COLO829 (cell line): Measurements from ENCODE around the gene SLC10A1.
A peak's percentile ranks its signal among the peaks of the same experiment; 100 is the strongest.
"Not testable (repeated sequence)": the region's sequence is repeated elsewhere in the genome, so short reads cannot be mapped to it uniquely, and the experiment has no call there.

Experiments
- DNase-seq: peaks from one replicate; pipeline ENCODE4 v3.0.0; 2012; ENCODE audit warnings: low spot score

SLC10A1 gene

DNA sequence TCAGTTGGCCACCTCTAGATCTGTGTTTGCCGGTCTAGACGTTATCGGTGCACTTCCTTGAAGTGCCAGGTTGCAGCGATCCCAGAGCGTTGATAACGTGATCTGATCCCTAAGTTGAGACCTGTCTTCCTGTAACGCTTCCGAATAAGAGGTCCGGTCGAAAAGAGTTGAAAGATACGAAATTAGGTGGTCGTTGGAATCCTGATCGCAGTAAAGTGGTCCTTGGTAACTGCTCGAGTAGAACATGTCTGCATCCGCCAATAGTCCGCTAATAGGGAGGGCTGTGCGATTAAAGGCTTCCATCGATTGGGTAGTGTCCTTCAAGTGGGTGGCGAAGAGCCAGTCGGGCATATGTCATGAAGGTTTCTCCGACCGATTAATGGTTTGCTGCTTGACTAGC is 27.4 kb downstream of the SLC10A1 start:
- DNase-seq = no peak

DNA sequence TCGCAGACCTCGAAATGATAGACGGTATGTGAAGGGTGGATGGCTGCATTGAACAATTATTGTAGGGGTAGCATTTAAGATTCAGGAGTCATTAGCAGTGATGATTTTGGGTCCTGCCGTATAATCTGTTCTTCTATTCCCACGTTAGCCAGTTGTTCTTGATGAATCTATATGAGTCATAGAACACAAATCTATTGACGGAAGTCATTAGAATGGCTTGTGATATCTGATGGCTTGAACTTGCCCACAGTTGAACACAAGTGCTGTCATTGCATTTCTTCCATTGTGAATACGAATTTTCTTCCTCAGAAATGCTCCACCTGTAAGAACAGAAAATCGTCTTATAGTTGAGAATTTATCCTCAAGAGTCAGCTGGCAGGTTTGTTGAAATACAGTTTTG is 28.2 kb downstream of the SLC10A1 start:
- no peak for DNase-seq

DNA sequence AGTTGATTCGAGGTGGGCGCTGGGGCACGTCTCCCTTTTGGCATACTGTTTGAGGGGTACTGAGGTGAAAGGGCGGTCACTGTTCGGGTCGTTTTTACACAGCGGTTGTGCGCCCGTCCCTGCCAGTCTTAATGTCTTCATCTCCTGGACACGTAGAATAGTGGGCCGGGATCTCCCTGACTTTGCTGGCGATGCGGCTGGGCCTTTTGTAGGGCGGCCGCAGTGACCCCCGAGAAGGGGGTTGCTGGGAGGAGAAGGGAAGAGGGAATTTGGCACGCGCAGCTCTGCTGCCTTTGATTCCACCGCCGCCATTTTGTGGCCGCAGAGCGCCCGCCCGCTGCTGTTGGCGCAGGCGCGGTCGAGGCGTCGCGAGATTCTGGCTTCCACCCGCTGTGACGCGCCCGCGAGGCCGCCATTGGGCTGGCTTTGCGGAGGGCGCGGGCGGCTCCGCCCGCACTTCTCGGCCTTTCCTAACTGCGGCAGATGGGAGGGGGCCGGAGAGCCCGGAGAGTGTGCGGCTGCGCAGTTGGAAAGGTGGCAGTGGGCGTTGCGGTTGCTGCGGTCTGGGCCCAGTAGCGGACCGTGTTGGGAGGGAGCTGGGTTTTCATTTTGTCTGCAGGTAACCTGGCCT is 29.6 kb downstream of the SLC10A1 start:
- DNase-seq = peak; percentile 92

DNA sequence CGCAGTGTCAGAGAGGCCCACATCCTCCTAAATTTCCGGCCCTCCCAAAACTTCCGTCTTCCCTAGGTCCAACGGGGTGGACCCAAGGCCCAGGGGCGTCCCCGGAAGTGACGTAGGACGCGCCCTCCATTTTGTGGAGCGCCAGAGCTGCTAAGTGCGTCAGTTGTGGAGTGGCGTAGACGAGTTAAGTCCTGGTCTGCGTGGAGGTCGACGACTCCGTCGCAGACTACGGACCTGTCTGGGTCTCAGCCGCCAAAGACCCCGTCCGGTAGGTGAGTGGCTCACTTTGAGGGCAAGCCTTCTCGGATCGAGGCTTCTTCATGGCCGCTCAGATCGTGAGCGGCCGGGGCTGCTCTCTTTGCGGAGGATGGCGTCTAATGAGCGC is 30.1 kb downstream of the SLC10A1 start, which contains the start of gene SRSF5:
TSS of gene SRSF5 (plus strand) at position 159 of the 385 bp plus-strand sequence. CDS start 1,015 bp downstream, outside the sequence.
- DNase-seq = peak; percentile 86

DNA sequence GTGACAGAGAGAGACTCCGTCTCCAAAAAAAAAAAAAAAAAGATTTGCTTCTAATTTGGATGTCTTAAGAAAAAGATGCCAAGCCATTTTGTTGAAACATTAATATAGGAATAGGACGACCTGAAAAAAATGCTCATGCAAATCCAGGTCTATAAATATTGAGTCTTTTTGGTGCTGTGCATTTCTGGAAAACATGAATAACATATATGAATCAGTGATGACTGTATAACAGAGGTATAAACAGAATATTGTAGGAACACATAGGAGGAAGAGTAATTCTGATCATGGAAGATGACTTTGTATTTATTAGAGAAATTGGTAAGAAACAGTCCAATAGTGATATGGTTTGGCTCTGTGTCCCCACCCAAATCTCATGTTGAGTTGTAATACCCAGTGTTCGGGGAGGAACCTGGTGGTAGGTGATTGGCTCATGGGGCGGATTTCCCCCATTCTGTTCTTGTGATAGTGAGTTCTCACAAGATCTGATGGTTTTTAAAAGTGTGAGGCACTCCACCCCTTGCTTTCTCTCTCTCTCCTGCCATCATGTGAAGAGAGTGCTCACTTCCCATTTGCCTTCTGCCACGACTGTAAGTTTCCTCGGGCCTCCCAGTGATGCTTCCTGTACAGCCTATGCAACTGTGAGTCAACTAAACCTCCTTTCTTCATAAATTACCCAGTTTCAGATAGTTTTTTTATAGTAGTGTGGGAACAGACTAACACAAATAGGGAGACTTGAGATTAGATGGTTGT is 33.1 kb downstream of the SLC10A1 start:
- DNase-seq = no peak

DNA sequence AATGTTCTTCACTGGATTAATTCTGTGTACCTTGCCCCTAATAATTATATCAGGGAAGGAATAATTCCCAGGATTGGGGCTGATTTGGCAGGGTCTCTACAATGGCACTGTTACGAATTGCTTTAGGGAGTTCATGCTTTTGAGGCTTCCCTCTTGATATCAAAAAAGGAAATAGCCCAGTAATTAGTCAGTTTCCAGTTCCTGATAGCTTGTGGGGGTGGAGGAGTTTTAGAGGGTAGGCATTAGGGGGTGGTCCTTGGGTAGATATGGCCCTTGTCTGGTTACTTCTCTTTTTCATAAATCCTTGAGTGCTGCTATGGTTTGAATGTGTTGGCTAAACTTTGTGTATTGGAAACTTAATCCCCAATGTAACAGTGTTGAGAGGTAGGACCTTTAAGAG is 36.2 kb downstream of the SLC10A1 start:
- no peak for DNase-seq

DNA sequence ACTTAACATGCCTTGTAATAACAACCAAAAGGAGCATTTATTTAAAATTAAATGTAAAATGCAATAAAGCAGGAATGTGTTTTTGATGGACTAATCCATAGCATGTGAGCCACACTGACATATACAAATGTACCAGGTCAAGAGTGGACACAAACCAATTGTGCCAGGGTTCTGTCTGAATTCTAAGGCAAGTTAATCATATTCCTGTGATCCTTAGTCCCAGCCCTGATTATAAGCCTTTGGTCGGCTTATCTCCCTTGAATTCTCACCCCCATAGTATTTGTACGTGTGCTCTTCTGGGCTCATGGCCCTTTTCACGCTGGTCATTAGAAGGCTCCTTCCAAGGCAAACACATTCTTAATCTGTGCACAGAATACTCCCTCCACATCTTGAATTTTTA is 40.7 kb downstream of the SLC10A1 start:
- DNase-seq = no peak

DNA sequence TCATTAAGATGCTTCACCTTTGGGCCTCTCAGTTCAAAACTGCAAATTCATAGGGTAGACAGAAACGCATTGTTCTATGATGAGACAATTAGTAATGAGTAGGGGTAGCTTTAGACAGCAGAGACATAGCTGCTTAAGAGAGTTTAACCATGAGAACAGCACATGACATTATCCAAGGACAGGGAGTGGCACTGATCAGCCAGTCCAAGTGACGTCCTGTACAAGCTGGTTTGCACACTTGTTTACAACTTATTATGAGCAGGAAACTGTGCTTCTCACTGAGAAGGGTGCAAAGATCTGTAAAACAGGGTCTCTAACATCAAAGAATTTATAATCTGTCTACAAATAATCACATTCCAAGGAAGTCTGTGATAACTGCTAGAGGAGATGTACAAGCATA is 41.3 kb downstream of the SLC10A1 start:
- no peak for DNase-seq

DNA sequence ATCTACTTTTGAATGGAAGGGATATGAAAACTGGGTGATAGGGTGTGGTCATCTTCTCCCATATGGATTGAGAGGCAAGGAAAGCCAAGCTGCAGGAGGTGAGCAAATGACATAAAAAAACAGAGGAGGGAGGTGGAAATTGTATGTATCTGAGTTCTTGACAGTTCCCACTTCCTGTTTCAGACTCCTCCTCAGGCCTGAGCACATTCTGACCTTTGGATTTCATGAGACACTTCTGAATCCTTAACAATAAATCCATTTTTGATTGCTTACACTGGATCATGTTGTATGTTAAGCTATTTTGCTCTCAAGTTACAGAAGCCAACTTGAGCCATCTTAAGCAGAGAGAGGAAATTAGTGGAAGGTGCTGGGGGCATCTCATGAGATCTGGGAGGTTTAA is 41.7 kb downstream of the SLC10A1 start:
- DNase-seq = no peak

DNA sequence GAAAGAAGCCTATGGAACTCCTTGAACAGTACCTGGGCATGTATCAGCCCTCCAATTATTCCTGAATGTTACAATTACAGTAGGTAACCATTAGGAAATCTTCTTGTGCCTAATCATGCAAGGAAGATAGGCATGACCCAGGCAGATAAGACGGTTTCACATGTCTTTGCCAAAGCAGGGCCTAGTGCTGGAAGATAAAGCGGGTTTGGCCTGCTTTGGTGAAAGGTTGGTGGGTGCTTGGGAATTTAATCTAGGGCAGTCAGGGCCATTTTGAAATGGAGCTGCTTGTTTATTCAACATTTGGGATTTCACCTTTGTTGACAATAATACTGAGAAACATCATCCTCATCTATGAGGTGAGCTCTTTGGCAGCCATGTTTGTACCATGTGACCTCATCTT is 42.6 kb downstream of the SLC10A1 start:
- no peak for DNase-seq

DNA sequence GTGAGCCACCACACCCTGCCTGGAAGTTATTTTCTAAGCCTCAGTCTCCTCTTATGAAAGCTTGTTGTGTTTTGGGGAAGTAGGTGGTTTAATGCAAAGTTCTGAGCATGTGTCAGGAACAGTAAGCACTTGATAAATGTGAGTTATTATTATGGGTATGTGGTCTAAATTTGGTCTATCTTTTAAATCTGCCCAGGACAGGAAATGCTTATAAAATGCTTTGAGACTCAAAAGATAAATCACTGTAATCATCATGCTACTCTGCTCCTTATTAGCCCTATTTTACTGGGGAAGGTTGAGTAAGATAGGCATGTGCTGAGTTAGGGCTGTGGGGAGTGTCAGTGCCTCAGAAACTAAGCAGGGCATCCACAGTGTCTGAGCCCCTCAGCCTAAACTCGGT is 43.2 kb downstream of the SLC10A1 start:
- no peak for DNase-seq

DNA sequence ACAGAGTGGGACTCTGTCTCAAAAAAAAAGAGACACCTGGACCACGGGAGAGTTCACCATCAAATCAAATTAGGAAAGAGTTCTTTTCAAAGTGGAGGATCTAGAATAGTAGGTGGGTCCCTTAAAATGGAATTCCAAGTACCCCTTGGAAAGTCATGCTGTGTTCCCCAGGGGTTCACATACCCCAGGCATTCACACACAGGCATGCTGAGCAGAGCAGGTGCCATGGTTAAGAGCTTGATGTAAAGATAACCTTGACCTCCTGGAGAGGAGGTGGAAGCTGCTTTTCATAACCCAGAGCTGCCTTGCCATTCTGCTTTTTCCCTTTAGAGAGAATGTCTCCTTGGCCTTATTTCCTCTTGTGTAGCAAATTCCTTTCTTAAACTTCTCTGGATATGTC is 44.3 kb downstream of the SLC10A1 start:
- DNase-seq = no peak

DNA sequence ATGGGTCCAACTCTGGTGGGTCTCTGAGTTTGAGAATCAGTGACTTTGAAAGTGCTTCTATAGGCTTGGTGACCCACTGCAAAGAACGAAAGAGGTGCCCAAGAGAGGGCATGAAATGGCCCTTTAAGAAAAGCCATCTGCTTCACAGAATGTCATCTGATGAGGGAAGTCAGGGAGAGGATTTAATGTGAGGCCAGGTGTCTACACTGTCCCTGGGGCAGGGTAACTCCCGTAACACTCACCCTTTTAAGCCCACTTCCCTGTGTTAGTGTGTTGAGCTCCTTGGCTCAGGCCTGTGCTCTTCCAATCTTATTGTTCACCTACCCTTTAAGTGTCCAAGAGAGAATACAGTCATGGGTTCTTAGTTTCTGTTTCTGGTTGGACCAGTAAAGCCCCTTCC is 46.5 kb downstream of the SLC10A1 start:
- no peak for DNase-seq

DNA sequence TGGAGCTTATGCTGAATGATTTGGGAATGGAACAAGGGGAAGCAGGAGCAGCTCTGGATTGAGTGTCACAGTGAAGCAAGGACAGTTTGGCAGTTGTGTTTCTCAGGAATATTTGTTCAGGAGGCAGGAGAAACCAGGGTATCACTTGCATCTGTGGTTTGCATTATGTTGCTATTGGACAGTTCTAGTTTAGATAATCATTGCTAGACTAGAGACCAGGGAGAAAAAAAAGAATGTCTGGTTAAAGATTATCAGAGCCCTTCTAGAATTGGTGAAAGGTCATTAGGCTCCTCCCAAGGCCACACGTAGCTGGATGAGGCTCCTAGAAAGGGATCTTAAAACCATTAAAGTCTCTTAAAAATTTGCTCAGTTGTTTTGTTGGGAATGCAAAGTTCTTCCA is 47.1 kb downstream of the SLC10A1 start:
- no peak for DNase-seq

DNA sequence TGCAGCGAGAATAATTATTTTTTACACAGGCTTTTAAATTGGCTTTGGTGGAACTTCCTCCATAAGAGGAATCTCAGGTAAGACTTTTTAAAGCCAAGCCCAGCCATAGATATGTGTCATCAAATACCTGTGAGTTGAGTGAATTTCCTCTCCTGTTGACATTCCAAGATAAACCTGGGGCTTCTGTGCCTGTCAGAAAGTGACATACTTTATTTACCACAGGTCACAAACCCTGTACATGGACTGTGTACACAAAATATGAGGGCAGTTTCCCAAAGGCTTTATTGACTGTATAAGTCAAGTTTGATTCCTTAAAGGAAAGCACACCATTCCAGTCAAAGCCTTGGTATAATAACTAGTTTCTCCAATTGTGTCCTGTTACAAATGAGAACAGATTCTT is 56.0 kb downstream of the SLC10A1 start:
- DNase-seq = no peak

DNA sequence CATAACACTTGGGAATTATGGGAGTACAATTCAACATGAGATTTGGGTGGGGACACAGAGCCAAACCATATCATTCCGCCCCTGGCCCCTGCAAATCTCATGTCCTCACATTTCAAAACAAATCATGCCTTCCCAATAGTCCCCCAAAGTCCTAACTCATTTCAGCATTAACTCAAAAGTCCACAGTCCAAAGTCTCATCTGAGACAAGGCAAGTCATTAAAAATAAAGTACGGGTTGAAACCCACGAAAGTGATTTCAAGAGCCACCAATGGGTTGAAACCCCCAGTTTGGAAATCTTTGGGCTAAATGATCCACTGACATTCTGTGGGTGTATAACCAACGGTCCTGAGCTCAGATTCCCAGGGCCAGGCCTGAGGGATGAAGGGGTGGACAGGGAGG is 60.6 kb downstream of the SLC10A1 start:
- not testable (repeated sequence) for DNase-seq

DNA sequence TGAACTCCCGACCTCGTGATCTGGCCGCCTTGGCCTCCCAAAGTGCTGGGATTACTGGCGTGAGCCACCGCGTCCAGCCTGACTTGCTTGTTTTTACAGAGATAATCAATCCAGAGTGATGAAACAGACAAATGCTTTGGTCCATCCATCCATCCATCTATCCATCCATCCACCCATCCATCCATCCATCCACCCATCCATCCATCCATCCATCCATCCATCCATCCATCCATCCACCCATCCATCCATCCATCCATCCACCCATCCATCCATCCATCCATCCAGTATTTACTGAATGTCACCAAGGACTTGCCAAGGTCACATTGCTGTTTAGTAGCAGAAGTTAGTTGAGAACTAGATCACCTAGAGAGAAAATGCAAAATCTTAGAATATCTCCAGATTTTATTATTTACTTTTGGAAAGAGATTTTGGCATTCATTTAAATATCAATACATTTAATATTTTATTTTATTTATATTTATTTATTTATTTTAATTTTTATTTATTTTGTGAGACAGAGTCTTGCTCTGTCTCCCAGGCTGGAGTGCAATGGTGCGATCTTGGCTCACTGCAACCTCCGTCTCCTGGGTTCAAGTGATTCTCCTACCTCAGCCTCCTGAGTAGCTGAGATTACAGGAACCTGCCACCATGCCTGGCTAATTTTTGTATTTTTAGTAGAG is 65.0 kb downstream of the SLC10A1 start:
- not testable (repeated sequence) for DNase-seq

DNA sequence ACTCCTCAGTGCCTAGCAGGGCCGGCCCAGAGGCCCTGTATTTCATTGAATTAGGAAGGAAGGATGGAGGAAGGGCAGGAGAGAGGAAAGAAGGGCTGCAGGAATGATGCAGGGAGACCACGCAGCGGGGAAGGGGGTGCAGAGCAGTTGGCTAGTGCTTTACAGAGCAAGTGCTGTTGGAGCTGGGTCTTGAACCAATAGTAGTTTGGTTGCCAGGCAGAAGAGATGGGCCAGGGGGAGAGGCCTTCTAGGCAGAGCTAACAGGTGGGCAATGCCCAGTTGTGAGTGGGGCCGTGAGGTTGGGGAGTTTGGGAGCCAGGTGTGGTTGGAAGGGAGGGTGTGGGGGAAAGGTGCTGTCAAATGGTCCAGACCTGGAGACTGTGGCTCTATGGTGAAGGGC is 69.2 kb downstream of the SLC10A1 start:
- no peak for DNase-seq

DNA sequence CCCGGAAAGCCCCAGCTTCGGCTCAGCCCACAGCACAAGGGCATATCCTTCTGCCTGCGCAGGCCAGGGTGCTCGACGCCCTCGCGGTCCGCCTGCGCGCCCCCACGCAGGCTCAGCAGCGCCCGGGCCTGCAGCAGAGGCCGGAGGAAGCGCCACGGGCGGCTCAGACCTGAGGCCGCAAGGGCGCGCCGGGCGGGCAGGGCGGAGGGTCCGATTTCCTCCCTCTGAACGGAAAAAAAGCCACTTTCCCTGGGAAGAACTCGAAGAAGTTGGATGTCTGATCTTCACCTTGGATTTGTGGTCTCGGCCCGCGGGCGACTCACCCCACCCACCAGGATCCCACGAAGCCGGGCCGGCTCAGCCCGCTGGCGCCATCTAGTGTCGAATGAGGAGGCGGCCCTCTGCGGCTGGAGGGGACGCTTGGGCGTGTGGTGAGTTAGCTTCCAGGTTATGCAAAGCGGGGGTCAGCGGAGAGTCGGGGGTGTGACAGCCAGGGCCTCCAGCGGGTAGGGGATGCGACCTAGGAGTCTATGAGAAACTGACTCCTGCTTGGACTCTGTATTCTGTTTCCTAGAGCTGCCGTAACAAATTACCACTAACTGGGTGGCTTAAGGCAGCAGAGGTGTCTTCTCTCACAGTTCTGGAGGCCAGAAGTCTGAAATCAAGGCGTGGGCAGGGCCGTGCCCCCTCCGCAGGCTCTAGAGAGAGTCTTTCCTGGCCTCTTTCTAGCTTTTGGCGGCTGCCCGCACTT is 70.1 kb downstream of the SLC10A1 start:
- peak; percentile 70 for DNase-seq
